RWPE2 (cell line): ENCODE results near the gene APPBP2.

Source experiments
- ATAC-seq: fragments of 200-7000 bp; cut with Tn5 transposase; 3 replicates; pipeline ENCODE4 v1.9.1; 2021; ENCODE audit warnings: low read depth
- DNase-seq: peaks from one replicate; pipeline ENCODE4 v3.0.0-alpha.2; 2020; ENCODE audit warnings: low spot score
- H3K27ac ChIP-seq: fragments of 450-650 bp; 2 replicates; pipeline ENCODE4 v1.5.1; 2017; ENCODE audit warnings: mild to moderate bottlenecking; ENCODE audit not compliant: poor library complexity, severe bottlenecking
- H3K27me3 ChIP-seq: fragments of 250-450 bp; sonication (Bioruptor Pico); 2 replicates; pipeline ENCODE4 v1.5.1; 2021; ENCODE audit warnings: mild to moderate bottlenecking, moderate library complexity; ENCODE audit not compliant: insufficient read depth, poor library complexity, severe bottlenecking
- H3K36me3 ChIP-seq: fragments of 250-450 bp; sonication (Bioruptor Pico); 2 replicates; pipeline ENCODE4 v1.5.1; 2020; ENCODE audit warnings: low read depth, mild to moderate bottlenecking, moderate library complexity
- H3K4me1 ChIP-seq: fragments of 250-450 bp; sonication (Bioruptor Pico); 2 replicates; pipeline ENCODE4 v1.5.1; 2021; ENCODE audit warnings: mild to moderate bottlenecking, moderate library complexity; ENCODE audit not compliant: insufficient read depth, poor library complexity, severe bottlenecking
- H3K4me3 ChIP-seq: fragments of 250-450 bp; sonication (Bioruptor Pico); 2 replicates; pipeline ENCODE4 v1.5.1; 2021; ENCODE audit warnings: mild to moderate bottlenecking, moderate library complexity; ENCODE audit not compliant: severe bottlenecking
- H3K9me3 ChIP-seq: fragments of 250-450 bp; sonication (Bioruptor Pico); 2 replicates; pipeline ENCODE4 v1.5.1; 2021; ENCODE audit warnings: mild to moderate bottlenecking, moderate library complexity; ENCODE audit not compliant: severe bottlenecking
- CTCF ChIP-seq: fragments of 450-650 bp; IDR thresholded peaks from one replicate; pipeline ENCODE4 v1.5.1; 2017; ENCODE audit warnings: mild to moderate bottlenecking, moderate library complexity; ENCODE audit not compliant: poor library complexity, severe bottlenecking

The APPBP2 gene

GRCh38 chr17:60513014-60513413 is 13.0 kb downstream of the APPBP2 start:
- TF ChIP-seq CTCF: no peak
- H3K4me1 ChIP-seq: no peaks in the 10 kb centered on the region
- no peaks in the 10 kb centered on the region for H3K9me3 ChIP-seq
- no peak overlapping the region for H3K27ac ChIP-seq
- H3K4me3 ChIP-seq: no peak overlapping the region
- ATAC-seq (no peak), DNase-seq (no peak)
- H3K36me3 ChIP-seq: peaks cover 38% of the 10 kb centered on the region
- H3K27me3 ChIP-seq: no peaks in the 10 kb centered on the region

- Histone ChIP-seq H3K27me3 (no peaks in the 10 kb centered on the region), H3K4me1 (peaks cover 9% of the 10 kb centered on the region), H3K9me3 (no peaks in the 10 kb centered on the region), H3K36me3 (peaks cover 31% of the 10 kb centered on the region), H3K4me3 (no peak overlapping the region), H3K27ac (no peak overlapping the region)
- ATAC-seq: no peak
- no peak for DNase-seq
- no peak for TF ChIP-seq CTCF
Observed at GRCh38 chr17:60510723-60511122, 15.3 kb downstream of the APPBP2 start.

- Histone ChIP-seq H3K27ac (no peak overlapping the region), H3K27me3 (no peaks in the 10 kb centered on the region), H3K4me1 (peaks cover 9% of the 10 kb centered on the region), H3K9me3 (no peaks in the 10 kb centered on the region), H3K36me3 (peaks cover 31% of the 10 kb centered on the region), H3K4me3 (no peak overlapping the region)
- ATAC-seq (no peak), DNase-seq (no peak)
- no peak for TF ChIP-seq CTCF
Observed at GRCh38 chr17:60510031-60510430, 16.0 kb downstream of the APPBP2 start.

GRCh38 chr17:60508384-60508980 is 17.6 kb downstream of the APPBP2 start:
- no peaks in the 10 kb centered on the region for H3K9me3 ChIP-seq
- no peak for DNase-seq

More at GRCh38 chr17:60508384-60508980, 17.6 kb downstream of the APPBP2 start:
- peaks cover 9% of the 10 kb centered on the region for H3K4me1 ChIP-seq
- H3K27me3 ChIP-seq: no peaks in the 10 kb centered on the region
- TF ChIP-seq CTCF: no peak
- no peak for ATAC-seq
- H3K4me3 ChIP-seq: no peak overlapping the region
- no peak overlapping the region for H3K27ac ChIP-seq
- H3K36me3 ChIP-seq: peaks cover 27% of the 10 kb centered on the region
